MCF 10A (cell line): ENCODE data around the gene COMMD9. TPM values are rescaled to one million over a fixed set of nuclear protein-coding genes. Genes with fewer than 3 reads are reported as not detected.

Experiments
- BruUV-seq: library from RNA; stranded (reverse); fragments of 400-500 nt; replicated peaks from 2 replicates; lab custom pipeline; 2021; lab: Mats Ljungman, UMichigan
- CTCF ChIA-PET: fragments of 300-600 bp; sonication (Branson Sonifier 250); formaldehyde crosslinking; extraction: SDS; loops from one replicate; lab custom pipeline; 2021; ENCODE audit warnings: antibody characterized with exemption, inconsistent platforms; lab: Yijun Ruan, JAX
- POLR2A ChIA-PET: fragments of 300-600, 350-650 bp; sonication (Branson Sonifier 250); formaldehyde crosslinking; extraction: SDS; loops from one replicate; lab custom pipeline; 2020; ENCODE audit warnings: antibody characterized with exemption, inconsistent platforms; lab: Yijun Ruan, JAX
- DNase-seq: peaks from one replicate; pipeline ENCODE4 v3.0.0-alpha.2; 2018; ENCODE audit not compliant: unreplicated experiment
- H3K27ac Mint-ChIP-seq: one replicate; pipeline ENCODE4 v1.8.0; 2022; ENCODE audit warnings: mild to moderate bottlenecking, low read depth, mixed read lengths; ENCODE audit not compliant: unreplicated experiment
- H3K27me3 Mint-ChIP-seq: one replicate; pipeline ENCODE4 v1.8.0; 2022; ENCODE audit warnings: mixed read lengths; ENCODE audit not compliant: insufficient read depth, unreplicated experiment
- H3K36me3 Mint-ChIP-seq: one replicate; pipeline ENCODE4 v1.8.0; 2022; ENCODE audit warnings: mild to moderate bottlenecking, moderate library complexity, mixed read lengths; ENCODE audit not compliant: insufficient read depth, unreplicated experiment
- H3K4me1 Mint-ChIP-seq: one replicate; pipeline ENCODE4 v1.8.0; 2022; ENCODE audit warnings: mixed read lengths; ENCODE audit not compliant: insufficient read depth, unreplicated experiment
- H3K4me3 Mint-ChIP-seq: one replicate; pipeline ENCODE4 v1.8.0; 2022; ENCODE audit warnings: mild to moderate bottlenecking, moderate library complexity, mixed read lengths; ENCODE audit not compliant: unreplicated experiment
- H3K9me3 Mint-ChIP-seq: one replicate; pipeline ENCODE4 v1.8.0; 2022; ENCODE audit warnings: mixed read lengths; ENCODE audit not compliant: unreplicated experiment
- CTCF ChIP-seq: fragments of 200-600 bp; IDR thresholded peaks from one replicate; pipeline ENCODE4 v1.8.0; 2022; ENCODE audit warnings: antibody characterized with exemption, mild to moderate bottlenecking; ENCODE audit not compliant: unreplicated experiment
- intact Hi-C: fragments of 100-400 bp; cut with micrococcal nuclease; formaldehyde crosslinking; loops from 2 replicates; pipeline ENCODE4 v1.14.1; 2022
- total RNA-seq: library from RNA; stranded (reverse); gene quantifications from 2 replicates; pipeline ENCODE4 v1.2.3, GENCODE V29; 2022

COMMD9 gene
- total RNA-seq, 1 experiment from 2014 or later, result 39.8 TPM

- Mint-ChIP-seq H3K27ac (no peak overlapping the region), H3K27me3 (no peaks in the 10 kb centered on the region), H3K9me3 (no peaks in the 10 kb centered on the region), H3K4me3 (no peak overlapping the region), H3K4me1 (no peaks in the 10 kb centered on the region), H3K36me3 (peaks cover 10% of the 10 kb centered on the region)
- ChIA-PET POLR2A (interaction anchor here (1.5 kb wide), 1 partner anchor 9 kb away, joined by 6 read pairs; no protein-coding TSS in a partner anchor), CTCF (interaction anchor here (1.1 kb wide), 1 partner anchor 21 kb away, joined by 3 read pairs; no protein-coding TSS in a partner anchor)
- no peak for DNase-seq
- TF ChIP-seq CTCF, result no peak
- no TSS peak for BruUV-seq
- intact Hi-C loops, result no loop called here
Observed at GRCh38 chr11:36240173-36240572, 49.1 kb downstream of the COMMD9 start.

GRCh38 chr11:36239636-36240035 lies 49.6 kb downstream of the COMMD9 start:
- peaks cover 10% of the 10 kb centered on the region for H3K36me3 Mint-ChIP-seq
- no peaks in the 10 kb centered on the region for H3K4me1 Mint-ChIP-seq
- H3K27ac Mint-ChIP-seq, result no peak overlapping the region
- no peaks in the 10 kb centered on the region for H3K9me3 Mint-ChIP-seq
- intact Hi-C loops, result no loop called here
- no peak for DNase-seq
- no peaks in the 10 kb centered on the region for H3K27me3 Mint-ChIP-seq
- no peak for TF ChIP-seq CTCF
- ChIA-PET CTCF (interaction anchor here (0.9 to 1.2 kb wide), 3 partner anchors 22 to 35 kb away, joined by 3 to 4 read pairs (median 3); no protein-coding TSS in a partner anchor), POLR2A (interaction anchor here (1.5 kb wide), 1 partner anchor 10 kb away, joined by 6 read pairs; no protein-coding TSS in a partner anchor)
- H3K4me3 Mint-ChIP-seq, result no peak overlapping the region
- no TSS peak for BruUV-seq

- Mint-ChIP-seq H3K36me3 (peaks cover 10% of the 10 kb centered on the region), H3K27ac (no peak overlapping the region), H3K27me3 (no peaks in the 10 kb centered on the region), H3K9me3 (no peaks in the 10 kb centered on the region), H3K4me3 (no peak overlapping the region), H3K4me1 (no peaks in the 10 kb centered on the region)
- TF ChIP-seq CTCF, result no peak
- CTCF ChIA-PET, result interaction anchor here (0.9 to 1.2 kb wide), 3 partner anchors 23 to 34 kb away, joined by 3 to 4 read pairs (median 3); no protein-coding TSS in a partner anchor
- POLR2A ChIA-PET, result interaction anchor here (0.7 to 1.5 kb wide), 2 partner anchors 10 to 217 kb away, joined by 3 to 6 read pairs; no protein-coding TSS in a partner anchor
- intact Hi-C loops, result no loop called here
- no TSS peak for BruUV-seq
- no peak for DNase-seq
Observed at GRCh38 chr11:36238881-36239280, 50.3 kb downstream of the COMMD9 start.

- TF ChIP-seq CTCF, result no peak
- Mint-ChIP-seq H3K27ac (no peak overlapping the region), H3K4me3 (no peak overlapping the region), H3K36me3 (peaks cover 10% of the 10 kb centered on the region), H3K4me1 (no peaks in the 10 kb centered on the region), H3K9me3 (no peaks in the 10 kb centered on the region), H3K27me3 (no peaks in the 10 kb centered on the region)
- no TSS peak for BruUV-seq
- intact Hi-C loops, result no loop called here
- ChIA-PET POLR2A (no interaction called here), CTCF (interaction anchor here (0.6 kb wide), 1 partner anchor 11 kb away, joined by 3 read pairs; no protein-coding TSS in a partner anchor)
- no peak for DNase-seq
Observed at GRCh38 chr11:36238036-36238631, 51.1 kb downstream of the COMMD9 start.
